HepG2 (cell line): ENCODE measurements around the gene ETS2. TPM values are rescaled to one million over a fixed set of nuclear protein-coding genes. Genes with fewer than 3 reads are reported as not detected.
A peak's percentile ranks its signal among the peaks of the same experiment; 100 is the strongest.

Experiments
- ARNT2 ChIP-seq: sonication (generic); formaldehyde crosslinking; IDR thresholded peaks from 2 replicates; pipeline ENCODE4 v1.8.0; 2022; ENCODE audit warnings: mild to moderate bottlenecking, low read depth, missing genetic modification reagents, moderate library complexity
- HNRNPK ChIP-seq: fragments of 200-400 bp; formaldehyde crosslinking; IDR thresholded peaks from 2 replicates; pipeline ENCODE4 v1.6.1; 2018; ENCODE audit warnings: low read length, low read depth, moderate library complexity, mild to moderate bottlenecking; ENCODE audit not compliant: poor library complexity, severe bottlenecking
- MTA1 ChIP-seq: sonication (generic); formaldehyde crosslinking; IDR thresholded peaks from 2 replicates; pipeline ENCODE4 v1.4.0; 2020; ENCODE audit warnings: missing genetic modification reagents, mild to moderate bottlenecking, borderline replicate concordance
- NFATC3 ChIP-seq: sonication (generic); formaldehyde crosslinking; IDR thresholded peaks from 2 replicates; pipeline ENCODE4 v1.5.1; 2020; ENCODE audit warnings: mild to moderate bottlenecking, missing genetic modification reagents
- NPAS2 ChIP-seq: sonication (generic); formaldehyde crosslinking; IDR thresholded peaks from 2 replicates; pipeline ENCODE4 v1.8.0; 2022; ENCODE audit warnings: mild to moderate bottlenecking, missing genetic modification reagents, borderline replicate concordance
- PAWR ChIP-seq: sonication (generic); formaldehyde crosslinking; IDR thresholded peaks from 2 replicates; pipeline ENCODE4 v1.4.0; 2020; ENCODE audit warnings: missing genetic modification reagents, mild to moderate bottlenecking, borderline replicate concordance
- PCBP1 ChIP-seq: fragments of 200-400 bp; formaldehyde crosslinking; IDR thresholded peaks from 2 replicates; pipeline ENCODE4 v1.6.1; 2017; ENCODE audit warnings: mild to moderate bottlenecking, low read depth, low read length, borderline replicate concordance
- TOPORS ChIP-seq: sonication (generic); formaldehyde crosslinking; IDR thresholded peaks from 2 replicates; pipeline ENCODE4 v1.8.0; 2023; ENCODE audit warnings: mild to moderate bottlenecking, missing genetic modification reagents
- ZBTB8A ChIP-seq: sonication (generic); formaldehyde crosslinking; IDR thresholded peaks from 2 replicates; pipeline ENCODE4 v1.4.0; 2020; ENCODE audit warnings: mild to moderate bottlenecking, low read depth, missing genetic modification reagents, borderline replicate concordance
- ZNF292 ChIP-seq: sonication (generic); formaldehyde crosslinking; IDR thresholded peaks from 2 replicates; pipeline ENCODE4 v1.8.1; 2022; ENCODE audit warnings: mild to moderate bottlenecking, low read depth, missing genetic modification reagents, borderline replicate concordance
- ZNF317 ChIP-seq: sonication (generic); formaldehyde crosslinking; IDR thresholded peaks from 2 replicates; pipeline ENCODE4 v1.5.0; 2020; ENCODE audit warnings: mild to moderate bottlenecking, missing genetic modification reagents
- ZNF333 ChIP-seq: sonication (generic); formaldehyde crosslinking; IDR thresholded peaks from 2 replicates; pipeline ENCODE4 v1.4.0; 2020; ENCODE audit warnings: mild to moderate bottlenecking, missing genetic modification reagents, borderline replicate concordance
- ZNF496 ChIP-seq: sonication (generic); formaldehyde crosslinking; IDR thresholded peaks from 2 replicates; pipeline ENCODE4 v1.8.1; 2023; ENCODE audit warnings: mild to moderate bottlenecking, moderate library complexity, missing genetic modification reagents; ENCODE audit not compliant: insufficient replicate concordance
- ZNF747 ChIP-seq: sonication (generic); formaldehyde crosslinking; IDR thresholded peaks from 2 replicates; pipeline ENCODE4 v1.8.1; 2023; ENCODE audit warnings: missing genetic modification reagents, mild to moderate bottlenecking, borderline replicate concordance
- polyA plus RNA-seq, 8 experiments: library from polyadenylated mRNA; depleted of rRNA in 3 of 8; stranded (reverse) in 7 of 8; unstranded in 1 of 8; fragments of >200 nt; fragmentation: Illumina TruSeq in 4 of 8; extraction: Trizol in 4 of 8; gene quantifications; 2 replicates each; pipeline versions ENCODE4 v1.2.1 to v1.2.3, GENCODE V29; 2011 to 2016; ENCODE audit warnings: low read depth in 4 of 8, missing spikeins in 1 of 8, mixed read lengths in 1 of 8; ENCODE audit not compliant: insufficient read depth in 1 of 8
- total RNA-seq, 5 experiments: library from RNA; depleted of rRNA; stranded (reverse); fragments of >200 nt; fragmentation: Illumina TruSeq; extraction: Trizol; gene quantifications; 2 replicates each; pipeline ENCODE4 v1.2.3, GENCODE V29; 2016; ENCODE audit warnings: low read depth in 1 of 5
- TF ChIP-seq, protein P1 (sequence below): IDR thresholded peaks from 2 replicates; pipeline ENCODE4 v1.6.1; 2016; ENCODE audit warnings: mild to moderate bottlenecking
- TF ChIP-seq, protein P2 (sequence below): sonication (generic); formaldehyde crosslinking; IDR thresholded peaks from 2 replicates; pipeline ENCODE4 v1.4.0; 2020; ENCODE audit warnings: missing genetic modification reagents
- TF ChIP-seq, protein P3 (sequence below): sonication (generic); formaldehyde crosslinking; IDR thresholded peaks from 2 replicates; pipeline ENCODE4 v1.4.0; 2020; ENCODE audit warnings: missing genetic modification reagents
- TF ChIP-seq, protein P4 (sequence below): sonication (generic); formaldehyde crosslinking; IDR thresholded peaks from 2 replicates; pipeline ENCODE4 v1.5.0; 2020; ENCODE audit warnings: mild to moderate bottlenecking, missing genetic modification reagents, borderline replicate concordance
- TF ChIP-seq, protein P5 (sequence below): sonication (generic); formaldehyde crosslinking; IDR thresholded peaks from 2 replicates; pipeline ENCODE4 v1.8.0; 2022; ENCODE audit warnings: mild to moderate bottlenecking, missing genetic modification reagents

The ETS2 gene
- total and polyA plus RNA-seq, 2 of the 13 experiments (the other 11 are each of a cell fraction or from before 2014, with no cell fraction given): 24.6 to 64.4 TPM

DNA sequence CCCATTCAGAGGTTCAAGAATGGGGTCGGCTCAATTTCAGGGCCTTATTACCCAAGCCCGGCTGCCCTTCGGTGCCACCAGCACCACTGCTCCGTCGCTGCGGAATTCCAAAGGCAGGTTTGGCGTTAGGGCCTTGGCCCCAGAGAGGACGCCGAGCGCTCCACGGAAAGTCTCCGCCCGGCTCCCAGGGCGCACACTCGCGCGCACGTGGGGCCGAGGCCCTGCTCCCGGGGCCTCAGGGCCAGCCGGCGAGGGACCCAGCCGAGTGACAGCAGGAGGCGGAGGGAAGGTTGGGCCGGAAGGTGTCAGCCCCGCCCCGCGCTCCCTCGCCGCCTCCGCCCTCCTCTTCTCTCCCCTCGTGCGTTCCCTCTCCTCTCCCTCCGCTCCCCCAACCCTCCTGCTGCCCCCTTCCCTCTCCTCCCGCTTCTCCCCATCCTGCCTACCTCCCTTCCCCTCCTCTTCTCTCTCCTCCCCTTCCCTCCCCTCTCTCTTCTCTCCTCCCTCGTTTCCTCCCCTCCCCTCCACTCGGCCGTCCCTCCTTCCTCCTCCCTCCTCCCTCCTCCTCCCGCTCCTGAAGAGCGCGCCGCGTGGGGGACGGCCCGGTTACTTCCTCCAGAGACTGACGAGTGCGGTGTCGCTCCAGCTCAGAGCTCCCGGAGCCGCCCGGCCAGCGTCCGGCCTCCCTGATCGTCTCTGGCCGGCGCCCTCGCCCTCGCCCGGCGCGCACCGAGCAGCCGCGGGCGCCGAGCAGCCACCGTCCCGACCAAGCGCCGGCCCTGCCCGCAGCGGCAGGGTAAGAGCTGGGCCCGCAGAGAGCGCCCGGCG lies at the start of gene ETS2 (continued):
- TF ChIP-seq, protein P1, sequence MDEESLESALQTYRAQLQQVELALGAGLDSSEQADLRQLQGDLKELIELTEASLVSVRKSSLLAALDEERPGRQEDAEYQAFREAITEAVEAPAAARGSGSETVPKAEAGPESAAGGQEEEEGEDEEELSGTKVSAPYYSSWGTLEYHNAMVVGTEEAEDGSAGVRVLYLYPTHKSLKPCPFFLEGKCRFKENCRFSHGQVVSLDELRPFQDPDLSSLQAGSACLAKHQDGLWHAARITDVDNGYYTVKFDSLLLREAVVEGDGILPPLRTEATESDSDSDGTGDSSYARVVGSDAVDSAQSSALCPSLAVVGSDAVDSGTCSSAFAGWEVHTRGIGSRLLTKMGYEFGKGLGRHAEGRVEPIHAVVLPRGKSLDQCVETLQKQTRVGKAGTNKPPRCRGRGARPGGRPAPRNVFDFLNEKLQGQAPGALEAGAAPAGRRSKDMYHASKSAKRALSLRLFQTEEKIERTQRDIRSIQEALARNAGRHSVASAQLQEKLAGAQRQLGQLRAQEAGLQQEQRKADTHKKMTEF (CRISPR knock-in tag): peak; percentile 95
- TF ChIP-seq NFATC3: no peak
- TF ChIP-seq NPAS2 (CRISPR knock-in tag): no peak
- peak; percentile 85; the same call in 1 of the 2 replicates for TF ChIP-seq PCBP1
- peak; percentile 48; the same call in 1 of the 2 replicates for TF ChIP-seq ZBTB8A (CRISPR knock-in tag)
- peak; percentile 93 for TF ChIP-seq ZNF747 (CRISPR knock-in tag)
- TF ChIP-seq ZNF317 (CRISPR knock-in tag): peak; percentile 54; the same call in 1 of the 2 replicates
- TF ChIP-seq, protein P2, sequence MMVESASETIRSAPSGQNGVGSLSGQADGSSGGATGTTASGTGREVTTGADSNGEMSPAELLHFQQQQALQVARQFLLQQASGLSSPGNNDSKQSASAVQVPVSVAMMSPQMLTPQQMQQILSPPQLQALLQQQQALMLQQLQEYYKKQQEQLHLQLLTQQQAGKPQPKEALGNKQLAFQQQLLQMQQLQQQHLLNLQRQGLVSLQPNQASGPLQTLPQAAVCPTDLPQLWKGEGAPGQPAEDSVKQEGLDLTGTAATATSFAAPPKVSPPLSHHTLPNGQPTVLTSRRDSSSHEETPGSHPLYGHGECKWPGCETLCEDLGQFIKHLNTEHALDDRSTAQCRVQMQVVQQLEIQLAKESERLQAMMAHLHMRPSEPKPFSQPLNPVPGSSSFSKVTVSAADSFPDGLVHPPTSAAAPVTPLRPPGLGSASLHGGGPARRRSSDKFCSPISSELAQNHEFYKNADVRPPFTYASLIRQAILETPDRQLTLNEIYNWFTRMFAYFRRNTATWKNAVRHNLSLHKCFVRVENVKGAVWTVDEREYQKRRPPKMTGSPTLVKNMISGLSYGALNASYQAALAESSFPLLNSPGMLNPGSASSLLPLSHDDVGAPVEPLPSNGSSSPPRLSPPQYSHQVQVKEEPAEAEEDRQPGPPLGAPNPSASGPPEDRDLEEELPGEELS (CRISPR knock-in tag): peak; percentile 77
- peak; percentile 97 for TF ChIP-seq HNRNPK
- TF ChIP-seq ARNT2 (CRISPR knock-in tag): peak; percentile 88
- TF ChIP-seq, protein P3, sequence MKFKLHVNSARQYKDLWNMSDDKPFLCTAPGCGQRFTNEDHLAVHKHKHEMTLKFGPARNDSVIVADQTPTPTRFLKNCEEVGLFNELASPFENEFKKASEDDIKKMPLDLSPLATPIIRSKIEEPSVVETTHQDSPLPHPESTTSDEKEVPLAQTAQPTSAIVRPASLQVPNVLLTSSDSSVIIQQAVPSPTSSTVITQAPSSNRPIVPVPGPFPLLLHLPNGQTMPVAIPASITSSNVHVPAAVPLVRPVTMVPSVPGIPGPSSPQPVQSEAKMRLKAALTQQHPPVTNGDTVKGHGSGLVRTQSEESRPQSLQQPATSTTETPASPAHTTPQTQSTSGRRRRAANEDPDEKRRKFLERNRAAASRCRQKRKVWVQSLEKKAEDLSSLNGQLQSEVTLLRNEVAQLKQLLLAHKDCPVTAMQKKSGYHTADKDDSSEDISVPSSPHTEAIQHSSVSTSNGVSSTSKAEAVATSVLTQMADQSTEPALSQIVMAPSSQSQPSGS (CRISPR knock-in tag): peak; percentile 66
- peak; percentile 66 for TF ChIP-seq ZNF333 (CRISPR knock-in tag)
- TF ChIP-seq, protein P4, sequence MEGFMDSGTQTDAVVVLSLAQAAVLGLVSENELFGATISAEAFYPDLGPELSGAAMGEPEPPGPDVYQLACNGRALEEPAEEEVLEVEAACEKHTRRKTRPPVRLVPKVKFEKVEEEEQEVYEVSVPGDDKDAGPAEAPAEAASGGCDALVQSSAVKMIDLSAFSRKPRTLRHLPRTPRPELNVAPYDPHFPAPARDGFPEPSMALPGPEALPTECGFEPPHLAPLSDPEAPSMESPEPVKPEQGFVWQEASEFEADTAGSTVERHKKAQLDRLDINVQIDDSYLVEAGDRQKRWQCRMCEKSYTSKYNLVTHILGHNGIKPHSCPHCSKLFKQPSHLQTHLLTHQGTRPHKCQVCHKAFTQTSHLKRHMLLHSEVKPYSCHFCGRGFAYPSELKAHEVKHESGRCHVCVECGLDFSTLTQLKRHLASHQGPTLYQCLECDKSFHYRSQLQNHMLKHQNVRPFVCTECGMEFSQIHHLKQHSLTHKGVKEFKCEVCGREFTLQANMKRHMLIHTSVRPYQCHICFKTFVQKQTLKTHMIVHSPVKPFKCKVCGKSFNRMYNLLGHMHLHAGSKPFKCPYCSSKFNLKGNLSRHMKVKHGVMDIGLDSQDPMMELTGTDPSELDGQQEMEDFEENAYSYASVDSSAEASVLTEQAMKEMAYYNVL (CRISPR knock-in tag): peak; percentile 97
- TF ChIP-seq TOPORS: peak; percentile 57; the same call in 1 of the 2 replicates
- TF ChIP-seq PAWR: no peak
- peak; percentile 56; the same call in 1 of the 2 replicates for TF ChIP-seq ZNF292 (CRISPR knock-in tag)
- peak; percentile 99 for TF ChIP-seq MTA1 (CRISPR knock-in tag)
- no peak for TF ChIP-seq ZNF496 (CRISPR knock-in tag)
- TF ChIP-seq, protein P5, sequence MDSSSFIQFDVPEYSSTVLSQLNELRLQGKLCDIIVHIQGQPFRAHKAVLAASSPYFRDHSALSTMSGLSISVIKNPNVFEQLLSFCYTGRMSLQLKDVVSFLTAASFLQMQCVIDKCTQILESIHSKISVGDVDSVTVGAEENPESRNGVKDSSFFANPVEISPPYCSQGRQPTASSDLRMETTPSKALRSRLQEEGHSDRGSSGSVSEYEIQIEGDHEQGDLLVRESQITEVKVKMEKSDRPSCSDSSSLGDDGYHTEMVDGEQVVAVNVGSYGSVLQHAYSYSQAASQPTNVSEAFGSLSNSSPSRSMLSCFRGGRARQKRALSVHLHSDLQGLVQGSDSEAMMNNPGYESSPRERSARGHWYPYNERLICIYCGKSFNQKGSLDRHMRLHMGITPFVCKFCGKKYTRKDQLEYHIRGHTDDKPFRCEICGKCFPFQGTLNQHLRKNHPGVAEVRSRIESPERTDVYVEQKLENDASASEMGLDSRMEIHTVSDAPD: peak; percentile 44; the same call in 1 of the 2 replicates
